Neural crest cell (in vitro differentiated cells): Measurements from ENCODE around the gene PRPF40B. TPM values are rescaled to one million over a fixed set of nuclear protein-coding genes. Genes with fewer than 3 reads are reported as not detected.
A peak's percentile ranks its signal among the peaks of the same experiment; 100 is the strongest.

Experiments used
- DNase-seq: peaks from one replicate; pipeline ENCODE4 v3.0.0; 2021; ENCODE audit warnings: low read depth, mixed read lengths, low spot score
- H3K27ac Mint-ChIP-seq: one replicate; pipeline ENCODE4 v1.8.0; 2021; ENCODE audit warnings: mild to moderate bottlenecking, mixed read lengths; ENCODE audit not compliant: unreplicated experiment
- H3K27me3 Mint-ChIP-seq: 2 replicates; pipeline ENCODE4 v1.8.0; 2021; ENCODE audit warnings: low read depth, mild to moderate bottlenecking, mixed read lengths
- H3K36me3 Mint-ChIP-seq: 2 replicates; pipeline ENCODE4 v1.8.0; 2021; ENCODE audit warnings: low read depth, mild to moderate bottlenecking, mixed read lengths
- H3K4me1 Mint-ChIP-seq: 2 replicates; pipeline ENCODE4 v1.8.0; 2021; ENCODE audit warnings: mixed read lengths
- H3K4me3 Mint-ChIP-seq: one replicate; pipeline ENCODE4 v1.8.0; 2021; ENCODE audit warnings: mild to moderate bottlenecking, mixed read lengths
- H3K9me3 Mint-ChIP-seq: 2 replicates; pipeline ENCODE4 v1.8.0; 2021; ENCODE audit warnings: mixed read lengths
- CTCF ChIP-seq: fragments of 200-600 bp; sonication (generic); conservative IDR thresholded peaks from 2 replicates; pipeline ENCODE4 v1.5.0; 2021; ENCODE audit warnings: antibody characterized with exemption, mild to moderate bottlenecking
- total RNA-seq: library from RNA; stranded (reverse); gene quantifications from 2 replicates; pipeline ENCODE4 v1.2.1, GENCODE V29; 2021

The PRPF40B gene
- total RNA-seq, 1 donor from 2014 or later, result 27.0 TPM

DNA sequence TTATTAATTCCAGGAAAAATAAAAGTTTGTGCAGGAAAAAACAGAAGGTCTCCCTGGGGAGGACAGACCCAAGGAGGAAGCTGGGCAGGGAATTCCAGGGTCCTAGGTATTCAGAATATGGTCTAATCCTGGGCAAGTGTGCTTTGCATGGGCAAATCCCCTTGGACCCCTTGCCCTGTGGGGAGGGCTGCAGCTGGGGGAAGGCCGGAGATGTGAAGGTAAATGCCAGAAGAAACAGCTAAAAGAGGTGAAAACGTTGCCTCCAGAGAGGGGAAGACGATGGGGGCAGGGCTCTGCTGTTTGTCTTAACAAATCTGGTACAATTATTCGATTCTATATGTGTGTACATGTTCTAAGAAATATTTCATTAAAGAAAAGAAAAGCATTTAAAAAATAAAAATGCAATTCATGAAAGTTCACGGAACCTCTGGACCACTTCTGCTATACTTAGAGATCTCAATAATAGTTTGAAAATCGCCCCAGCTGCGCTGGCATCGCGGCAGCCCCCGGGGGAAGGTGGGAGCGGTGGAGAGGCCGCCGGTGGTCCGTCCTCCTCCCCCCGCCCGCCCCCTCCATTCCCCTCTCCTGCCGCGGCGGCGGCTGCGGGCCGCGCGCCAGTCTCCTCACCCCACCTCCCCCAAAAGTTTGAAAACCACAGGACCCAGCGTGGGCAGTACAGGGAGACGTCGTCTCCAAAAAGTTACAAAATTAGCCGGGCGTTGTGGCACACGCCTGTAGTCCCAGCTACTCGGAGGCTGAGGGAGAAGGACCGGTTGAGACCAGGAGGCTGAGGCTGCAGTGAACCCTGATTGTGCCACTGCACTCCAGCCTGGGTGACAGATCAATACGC, 1.5 kb upstream of the PRPF40B start:
- peaks cover 20% of the 10 kb centered on the region for H3K4me1 Mint-ChIP-seq
- DNase-seq, result no peak
- H3K4me3 Mint-ChIP-seq, result peak overlapping the region; percentile 91
- peaks cover 15% of the 10 kb centered on the region for H3K27me3 Mint-ChIP-seq
- no peak overlapping the region for H3K27ac Mint-ChIP-seq
- no peaks in the 10 kb centered on the region for H3K36me3 Mint-ChIP-seq
- no peaks in the 10 kb centered on the region for H3K9me3 Mint-ChIP-seq
- TF ChIP-seq CTCF, result no peak

GRCh38 chr12:49622501-49623141, 740 bp upstream of the PRPF40B start:
- Mint-ChIP-seq H3K36me3 (no peaks in the 10 kb centered on the region), H3K4me3 (peak overlapping the region; percentile 91), H3K9me3 (no peaks in the 10 kb centered on the region), H3K4me1 (peaks cover 20% of the 10 kb centered on the region), H3K27ac (peak overlapping the region; percentile 21), H3K27me3 (peaks cover 13% of the 10 kb centered on the region)
- no peak for DNase-seq
- no peak for TF ChIP-seq CTCF

GRCh38 chr12:49624921-49625577, 1.7 kb downstream of the PRPF40B start:
- H3K36me3 Mint-ChIP-seq, result no peaks in the 10 kb centered on the region

GRCh38 chr12:49626169-49626835, 2.9 kb downstream of the PRPF40B start:
- Mint-ChIP-seq H3K27me3 (peaks cover 3% of the 10 kb centered on the region), H3K27ac (no peak overlapping the region), H3K36me3 (no peaks in the 10 kb centered on the region), H3K9me3 (no peaks in the 10 kb centered on the region), H3K4me3 (no peak overlapping the region), H3K4me1 (peaks cover 21% of the 10 kb centered on the region)
- no peak for TF ChIP-seq CTCF
- DNase-seq, result no peak

More at GRCh38 chr12:49624921-49625577, 1.7 kb downstream of the PRPF40B start:
- no peak for TF ChIP-seq CTCF
- Mint-ChIP-seq H3K27ac (no peak overlapping the region), H3K4me3 (no peak overlapping the region), H3K27me3 (peaks cover 3% of the 10 kb centered on the region), H3K9me3 (no peaks in the 10 kb centered on the region), H3K4me1 (peaks cover 20% of the 10 kb centered on the region)
- no peak for DNase-seq

DNA sequence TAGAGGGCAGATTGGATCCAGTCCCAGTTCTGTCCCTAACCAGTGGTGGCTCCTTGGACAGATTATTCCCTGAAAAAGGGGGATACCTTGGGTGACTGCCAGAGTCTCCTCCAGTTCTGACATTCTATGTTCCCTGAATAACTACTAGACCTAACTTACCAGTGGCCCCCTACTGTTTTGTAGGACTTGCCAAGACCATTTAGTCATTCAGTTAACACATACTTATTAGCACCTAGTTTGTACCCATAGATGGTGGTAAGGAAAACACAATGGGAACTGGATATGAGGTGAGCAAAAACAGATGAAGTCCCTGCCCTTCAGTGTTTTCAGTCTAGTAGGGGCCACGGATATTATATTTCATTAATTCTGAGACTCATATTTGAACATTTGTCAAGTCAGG, 3.5 kb downstream of the PRPF40B start:
- Mint-ChIP-seq H3K4me3 (no peak overlapping the region), H3K9me3 (no peaks in the 10 kb centered on the region), H3K27ac (no peak overlapping the region), H3K4me1 (peaks cover 16% of the 10 kb centered on the region), H3K27me3 (peaks cover 3% of the 10 kb centered on the region), H3K36me3 (no peaks in the 10 kb centered on the region)
- no peak for DNase-seq
- no peak for TF ChIP-seq CTCF
